ENCODE data around the gene DSCAM. TPM values are rescaled to one million over a fixed set of nuclear protein-coding genes. Genes with fewer than 3 reads are reported as not detected.

DSCAM gene
- total RNA-seq, 4 donors from 2014 or later, result not detected

DNA sequence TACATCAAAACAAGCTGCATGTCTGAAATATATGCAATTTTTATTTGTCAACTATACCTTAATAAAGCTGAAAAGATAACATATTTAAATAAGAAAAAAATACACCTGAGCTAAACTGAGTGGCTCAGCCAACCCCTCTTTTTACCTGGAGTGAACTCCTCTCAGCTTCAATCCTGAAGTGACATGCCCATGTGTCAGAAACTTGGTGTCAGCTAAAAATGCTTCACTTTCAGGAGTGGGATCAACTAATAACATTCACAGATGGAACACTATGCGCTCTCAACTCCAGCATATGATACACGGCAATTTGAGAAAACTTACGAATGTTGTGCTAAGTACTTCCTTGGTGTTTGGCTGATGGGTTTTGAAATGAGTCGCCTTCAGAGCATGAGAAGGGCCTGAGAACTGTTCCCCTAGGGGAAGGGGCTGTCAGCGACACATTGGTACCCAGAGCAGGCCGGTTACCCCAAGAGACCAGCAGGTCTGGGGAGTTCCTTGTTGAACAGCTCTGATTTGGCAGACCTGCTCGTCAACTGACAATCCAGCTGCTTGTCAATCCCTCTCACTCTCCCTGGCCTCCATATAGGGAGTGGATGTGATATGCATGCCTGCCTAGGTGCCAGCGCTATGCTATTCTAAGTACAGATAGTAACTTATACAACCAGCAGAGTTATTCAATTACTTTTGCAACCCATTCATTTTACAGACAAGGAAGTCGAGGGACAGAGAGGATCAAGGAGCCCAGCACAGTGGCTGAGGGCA is 712.0 kb downstream of the DSCAM start:
- intact Hi-C loops (cut with DNase I; ENCODE audit: low total_unique reads), result no loop called here
- DNase-seq (ENCODE audit: low spot score in 2 of 2), result no peak
- 78 to 85% methylated on average over 9 of the region's 9 CpGs for WGBS, 2 donors

DNA sequence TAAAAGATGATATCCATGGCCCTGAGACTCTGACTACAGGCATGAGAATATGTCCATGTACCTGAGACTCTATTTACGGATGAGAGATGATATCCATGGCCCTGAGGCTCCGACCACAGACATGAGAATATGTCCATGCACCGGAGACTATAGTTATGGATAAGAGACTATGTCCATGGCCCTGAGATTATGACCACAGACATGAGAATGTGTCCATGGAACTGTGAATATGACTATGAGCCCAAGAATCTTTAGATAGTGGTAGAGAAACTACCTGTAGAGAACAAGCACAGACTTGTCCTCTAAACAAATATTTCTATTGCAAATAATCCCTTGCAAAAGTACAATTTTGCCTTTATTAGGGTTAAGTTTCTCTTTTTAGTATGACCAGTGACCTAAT is 716.5 kb downstream of the DSCAM start:
- DNase-seq (ENCODE audit: low spot score in 2 of 2), result no peak
- 87 to 90% methylated on average over 3 of the region's 3 CpGs for WGBS, 2 donors
- TF ChIP-seq, protein P1, sequence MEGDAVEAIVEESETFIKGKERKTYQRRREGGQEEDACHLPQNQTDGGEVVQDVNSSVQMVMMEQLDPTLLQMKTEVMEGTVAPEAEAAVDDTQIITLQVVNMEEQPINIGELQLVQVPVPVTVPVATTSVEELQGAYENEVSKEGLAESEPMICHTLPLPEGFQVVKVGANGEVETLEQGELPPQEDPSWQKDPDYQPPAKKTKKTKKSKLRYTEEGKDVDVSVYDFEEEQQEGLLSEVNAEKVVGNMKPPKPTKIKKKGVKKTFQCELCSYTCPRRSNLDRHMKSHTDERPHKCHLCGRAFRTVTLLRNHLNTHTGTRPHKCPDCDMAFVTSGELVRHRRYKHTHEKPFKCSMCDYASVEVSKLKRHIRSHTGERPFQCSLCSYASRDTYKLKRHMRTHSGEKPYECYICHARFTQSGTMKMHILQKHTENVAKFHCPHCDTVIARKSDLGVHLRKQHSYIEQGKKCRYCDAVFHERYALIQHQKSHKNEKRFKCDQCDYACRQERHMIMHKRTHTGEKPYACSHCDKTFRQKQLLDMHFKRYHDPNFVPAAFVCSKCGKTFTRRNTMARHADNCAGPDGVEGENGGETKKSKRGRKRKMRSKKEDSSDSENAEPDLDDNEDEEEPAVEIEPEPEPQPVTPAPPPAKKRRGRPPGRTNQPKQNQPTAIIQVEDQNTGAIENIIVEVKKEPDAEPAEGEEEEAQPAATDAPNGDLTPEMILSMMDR (IDR thresholded peaks at IDR 0.05), result no peak
- TF ChIP-seq POLR2A (IDR thresholded peaks at IDR 0.05), result no peak
- intact Hi-C loops (cut with DNase I; ENCODE audit: low total_unique reads), result no loop called here
- no peak overlapping the region for H3K4me3 ChIP-seq (ENCODE audit: low read depth, poor library complexity, severe bottlenecking)

More for the DNA sequence above, 712.0 kb downstream of the DSCAM start:
- no peak overlapping the region for H3K4me3 ChIP-seq (ENCODE audit: low read depth, poor library complexity, severe bottlenecking)
- TF ChIP-seq, protein P1 (IDR thresholded peaks at IDR 0.05), result no peak
- no peak for TF ChIP-seq POLR2A (IDR thresholded peaks at IDR 0.05)

DNA sequence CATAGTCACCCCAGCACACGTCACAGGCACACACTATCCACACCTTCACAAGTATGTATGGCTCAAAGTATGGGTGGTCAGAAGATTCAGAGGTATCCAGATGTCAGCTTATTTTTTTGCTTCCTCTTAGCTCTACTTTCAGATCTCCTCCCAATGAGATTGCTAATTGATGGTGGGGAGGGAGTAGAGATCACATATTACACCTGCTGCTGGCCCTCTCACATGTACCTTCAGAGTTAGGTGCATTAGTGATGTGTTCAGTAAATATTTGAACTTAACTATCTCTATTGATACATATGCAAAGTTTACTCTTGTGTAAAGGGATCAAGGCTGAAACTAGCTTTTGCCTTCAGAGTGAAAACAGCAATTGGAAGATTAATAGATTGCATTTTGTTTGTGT is 717.1 kb downstream of the DSCAM start:
- TF ChIP-seq, protein P1 (IDR thresholded peaks at IDR 0.05), result no peak
- TF ChIP-seq POLR2A (IDR thresholded peaks at IDR 0.05), result no peak
- WGBS, 2 donors, result 81 to 85% methylated on average over 1 of the region's 1 CpG
- H3K4me3 ChIP-seq (ENCODE audit: low read depth, poor library complexity, severe bottlenecking), result no peak overlapping the region
- intact Hi-C loops (cut with DNase I; ENCODE audit: low total_unique reads), result no loop called here
- DNase-seq (ENCODE audit: low spot score in 2 of 2), result no peak

DNA sequence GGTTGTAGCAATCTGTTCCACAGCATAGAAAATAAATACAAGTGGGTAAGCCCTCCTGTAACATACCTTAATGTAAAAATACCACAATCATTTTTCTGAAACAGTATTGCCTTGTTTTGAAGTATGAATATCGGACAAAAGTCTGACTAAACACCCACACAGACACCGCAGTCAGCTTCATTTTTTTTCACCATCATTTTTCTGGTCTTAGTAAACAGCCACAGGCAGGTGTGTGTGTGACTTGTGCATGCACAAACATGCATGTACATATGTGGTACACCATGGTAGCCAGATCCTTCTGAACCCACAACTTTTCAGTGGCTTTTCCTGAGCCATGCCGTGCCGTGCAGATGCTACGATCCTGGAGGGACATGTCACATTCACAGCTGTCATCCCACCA is 718.1 kb downstream of the DSCAM start:
- H3K4me3 ChIP-seq (ENCODE audit: low read depth, poor library complexity, severe bottlenecking), result no peak overlapping the region
- WGBS, 2 donors, result 69 to 78% methylated on average over 4 to 5 of the region's 5 CpGs
- no peak for DNase-seq (ENCODE audit: low spot score in 2 of 2)
- intact Hi-C loops (cut with DNase I; ENCODE audit: low total_unique reads), result no loop called here
- no peak for TF ChIP-seq POLR2A (IDR thresholded peaks at IDR 0.05)
- TF ChIP-seq, protein P1 (IDR thresholded peaks at IDR 0.05), result no peak

DNA sequence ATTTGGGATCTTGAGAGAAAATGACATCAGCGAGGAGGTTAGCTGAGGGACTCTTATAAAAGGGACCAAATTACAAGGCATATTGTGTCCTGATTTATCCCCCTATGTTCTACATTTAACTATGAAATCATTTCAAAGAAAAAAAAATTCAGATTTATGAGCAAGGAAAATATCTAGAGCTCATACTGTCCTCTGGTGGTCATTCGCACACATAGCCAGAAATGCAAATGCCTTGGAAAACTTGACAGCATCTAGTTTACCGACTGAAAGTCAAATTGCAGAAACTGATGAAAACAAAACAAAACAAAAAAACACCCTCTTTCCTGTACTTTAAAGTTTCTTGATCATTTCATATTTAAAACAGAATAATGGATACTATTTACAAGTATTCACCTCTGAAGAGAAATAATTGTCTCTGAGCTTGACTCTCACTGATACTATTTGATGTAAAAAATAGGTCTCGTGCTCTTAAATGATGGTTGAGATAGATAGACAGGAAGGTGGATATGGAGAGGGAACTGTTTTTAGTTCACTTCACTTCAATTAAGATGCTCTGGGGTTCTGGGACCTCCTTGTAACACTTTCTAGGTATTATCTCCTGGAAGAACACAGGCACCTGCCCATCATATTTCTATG is 725.9 kb downstream of the DSCAM start:
- intact Hi-C loops (cut with DNase I; ENCODE audit: low total_unique reads), result no loop called here
- no peak for DNase-seq (ENCODE audit: low spot score in 2 of 2)
- no peak for TF ChIP-seq POLR2A (IDR thresholded peaks at IDR 0.05)
- TF ChIP-seq, protein P1 (IDR thresholded peaks at IDR 0.05), result no peak
- 24 to 30% methylated on average over 4 of the region's 4 CpGs for WGBS, 2 donors
- H3K4me3 ChIP-seq (ENCODE audit: low read depth, poor library complexity, severe bottlenecking), result no peak overlapping the region
